ENCODE results near the gene RELB. TPM values are rescaled to one million over a fixed set of nuclear protein-coding genes. Genes with fewer than 3 reads are reported as not detected.

RELB gene
- total RNA-seq, 1 experiment from 2014 or later = 4.0 TPM

- no peak overlapping the region for H3K4me3 ChIP-seq
- peaks cover 14% of the 10 kb centered on the region; the same call in 1 of the 2 replicates for H3K36me3 ChIP-seq
- no peaks in the 10 kb centered on the region for H3K9me3 ChIP-seq (replicated peaks)
- no peak for DNase-seq
- H3K27ac ChIP-seq = no peak overlapping the region
- no peaks in the 10 kb centered on the region for H3K27me3 ChIP-seq
- H3K4me1 ChIP-seq = no peaks in the 10 kb centered on the region
These were observed 70.3 kb downstream of the RELB start for GRCh38 chr19:45071545-45071938.

GRCh38 chr19:45071969-45072790, 70.9 kb downstream of the RELB start:
- Histone ChIP-seq H3K27me3 (no peaks in the 10 kb centered on the region), H3K27ac (no peak overlapping the region), H3K9me3 (replicated peaks) (no peaks in the 10 kb centered on the region), H3K36me3 (peaks cover 10% of the 10 kb centered on the region; the same call in 1 of the 2 replicates), H3K4me3 (no peak overlapping the region), H3K4me1 (no peaks in the 10 kb centered on the region)
- DNase-seq = no peak

GRCh38 chr19:45074744-45075300, 73.6 kb downstream of the RELB start:
- Histone ChIP-seq H3K27me3 (no peaks in the 10 kb centered on the region), H3K4me3 (no peak overlapping the region)
- DNase-seq = no peak

GRCh38 chr19:45075301-45076028, 74.2 kb downstream of the RELB start:
- H3K27me3 ChIP-seq = no peaks in the 10 kb centered on the region
- H3K4me3 ChIP-seq = no peak overlapping the region
- DNase-seq = peak; percentile 18 to 25
- no peak overlapping the region for H3K27ac ChIP-seq
- H3K4me1 ChIP-seq = no peaks in the 10 kb centered on the region
- H3K36me3 ChIP-seq = peaks cover 1% of the 10 kb centered on the region; the same call in 1 of the 2 replicates
- no peaks in the 10 kb centered on the region for H3K9me3 ChIP-seq (replicated peaks)

More at GRCh38 chr19:45074744-45075300, 73.6 kb downstream of the RELB start:
- Histone ChIP-seq H3K36me3 (peaks cover 6% of the 10 kb centered on the region; the same call in 1 of the 2 replicates), H3K27ac (no peak overlapping the region), H3K4me1 (no peaks in the 10 kb centered on the region), H3K9me3 (replicated peaks) (no peaks in the 10 kb centered on the region)

GRCh38 chr19:45076029-45076850, 75.0 kb downstream of the RELB start, which contains the start of gene ZNF296:
TSS of gene ZNF296 (minus strand) at chr19:45076478. CDS start at chr19:45076373, 105 bp downstream.
- Histone ChIP-seq H3K27ac (no peak within 1 kb of the TSS), H3K9me3 (replicated peaks) (no peaks in the 10 kb centered on the region), H3K4me3 (no peak within 1 kb of the TSS), H3K27me3 (no peaks in the 10 kb centered on the region), H3K4me1 (no peaks in the 10 kb centered on the region), H3K36me3 (peaks cover 3% of the 10 kb centered on the region; the same call in 1 of the 2 replicates)
- DNase-seq = no peak

- H3K9me3 ChIP-seq (replicated peaks) = no peaks in the 10 kb centered on the region
- no peak overlapping the region for H3K4me3 ChIP-seq
These were observed 75.8 kb downstream of the RELB start for GRCh38 chr19:45076851-45077730.

GRCh38 chr19:45078390-45079062, 77.3 kb downstream of the RELB start:
- peak overlapping the region; percentile 70 for H3K27ac ChIP-seq
- peaks cover 6% of the 10 kb centered on the region; the same call in 1 of the 2 replicates for H3K36me3 ChIP-seq
- no peaks in the 10 kb centered on the region for H3K9me3 ChIP-seq (replicated peaks)
- no peak for DNase-seq
- no peaks in the 10 kb centered on the region for H3K27me3 ChIP-seq
- H3K4me1 ChIP-seq = no peaks in the 10 kb centered on the region
- H3K4me3 ChIP-seq = peak overlapping the region; percentile 99

More at GRCh38 chr19:45076851-45077730, 75.8 kb downstream of the RELB start:
- Histone ChIP-seq H3K36me3 (peaks cover 6% of the 10 kb centered on the region; the same call in 1 of the 2 replicates), H3K4me1 (no peaks in the 10 kb centered on the region), H3K27me3 (no peaks in the 10 kb centered on the region), H3K27ac (no peak overlapping the region)
- DNase-seq = no peak

- no peaks in the 10 kb centered on the region for H3K9me3 ChIP-seq (replicated peaks)
- DNase-seq = peak; percentile 78 to 82
- H3K4me3 ChIP-seq = peak within 1 kb of the TSS; percentile 99
- H3K4me1 ChIP-seq = no peaks in the 10 kb centered on the region
- no peaks in the 10 kb centered on the region for H3K27me3 ChIP-seq
- H3K27ac ChIP-seq = peak within 1 kb of the TSS; percentile 70
- H3K36me3 ChIP-seq = peaks cover 6% of the 10 kb centered on the region; the same call in 1 of the 2 replicates
These were observed 78.0 kb downstream of the RELB start, which contains the start of gene GEMIN7 for GRCh38 chr19:45079063-45079910. TSS of gene GEMIN7 (plus strand) at chr19:45079260. CDS start at chr19:45090115, 10,855 bp downstream.

GRCh38 chr19:45079911-45080370, 78.7 kb downstream of the RELB start:
- Histone ChIP-seq H3K4me3 (peak overlapping the region; percentile 99), H3K4me1 (no peaks in the 10 kb centered on the region), H3K27ac (peak overlapping the region; percentile 70), H3K9me3 (replicated peaks) (no peaks in the 10 kb centered on the region), H3K36me3 (peaks cover 11% of the 10 kb centered on the region; the same call in 1 of the 2 replicates), H3K27me3 (no peaks in the 10 kb centered on the region)
- DNase-seq = no peak

GRCh38 chr19:45082170-45082569, 80.9 kb downstream of the RELB start:
- no peaks in the 10 kb centered on the region for H3K9me3 ChIP-seq (replicated peaks)
- H3K36me3 ChIP-seq = peaks cover 14% of the 10 kb centered on the region; the same call in 1 of the 2 replicates
- H3K4me3 ChIP-seq = no peak overlapping the region
- no peak overlapping the region for H3K27ac ChIP-seq
- no peak for DNase-seq
- H3K4me1 ChIP-seq = no peaks in the 10 kb centered on the region
- no peaks in the 10 kb centered on the region for H3K27me3 ChIP-seq

GRCh38 chr19:45086480-45086879, 85.2 kb downstream of the RELB start:
- Histone ChIP-seq H3K4me3 (no peak overlapping the region), H3K4me1 (no peaks in the 10 kb centered on the region), H3K27me3 (no peaks in the 10 kb centered on the region), H3K27ac (no peak overlapping the region), H3K36me3 (peaks cover 14% of the 10 kb centered on the region; the same call in 1 of the 2 replicates), H3K9me3 (replicated peaks) (no peaks in the 10 kb centered on the region)
- DNase-seq = no peak

- Histone ChIP-seq H3K27ac (no peak overlapping the region), H3K9me3 (replicated peaks) (no peaks in the 10 kb centered on the region), H3K4me1 (no peaks in the 10 kb centered on the region), H3K36me3 (peaks cover 12% of the 10 kb centered on the region; the same call in 1 of the 2 replicates), H3K27me3 (no peaks in the 10 kb centered on the region), H3K4me3 (no peak overlapping the region)
- no peak for DNase-seq
These were observed 86.3 kb downstream of the RELB start for GRCh38 chr19:45087531-45087930.

All from SJCRH30 (cell line).